HG03342 (cell line): ENCODE measurements around the gene CARS1.

Experiments used
- ATAC-seq: cut with Tn5 transposase; IDR thresholded peaks from one replicate; pipeline ENCODE4 v1.9.1; 2021; ENCODE audit warnings: mild to moderate bottlenecking, moderate library complexity; ENCODE audit not compliant: unreplicated experiment

The CARS1 gene

GRCh38 chr11:3010521-3011275, 46.5 kb downstream of the CARS1 start:
- no peak for ATAC-seq

GRCh38 chr11:3010004-3010403, 47.2 kb downstream of the CARS1 start:
- ATAC-seq = no peak

GRCh38 chr11:3009481-3009880, 47.7 kb downstream of the CARS1 start:
- no peak for ATAC-seq

GRCh38 chr11:3008746-3009336, 48.4 kb downstream of the CARS1 start:
- no peak for ATAC-seq

- no peak for ATAC-seq
These were observed 49.7 kb downstream of the CARS1 start for GRCh38 chr11:3007404-3008010.

GRCh38 chr11:3006505-3007260, 50.5 kb downstream of the CARS1 start:
- ATAC-seq = no peak

- no peak for ATAC-seq
These were observed 52.7 kb downstream of the CARS1 start for GRCh38 chr11:3004481-3004880.

- no peak for ATAC-seq
These were observed 53.6 kb downstream of the CARS1 start for GRCh38 chr11:3003396-3004231.

- ATAC-seq = no peak
These were observed 54.4 kb downstream of the CARS1 start for GRCh38 chr11:3002871-3003270.

- ATAC-seq = no peak
These were observed 54.8 kb downstream of the CARS1 start for GRCh38 chr11:3002351-3002861.

- ATAC-seq = no peak
These were observed 55.7 kb downstream of the CARS1 start for GRCh38 chr11:3001496-3001895.

- no peak for ATAC-seq
These were observed 56.9 kb downstream of the CARS1 start for GRCh38 chr11:3000032-3000961.

- no peak for ATAC-seq
These were observed 57.7 kb downstream of the CARS1 start for GRCh38 chr11:2999464-2999998.

GRCh38 chr11:2998073-2998850, 59.0 kb downstream of the CARS1 start:
- ATAC-seq = no peak

- no peak for ATAC-seq
These were observed 59.8 kb downstream of the CARS1 start for GRCh38 chr11:2997406-2997805.

- no peak for ATAC-seq
These were observed 60.2 kb downstream of the CARS1 start for GRCh38 chr11:2996976-2997375.

- no peak for ATAC-seq
These were observed 61.2 kb downstream of the CARS1 start for GRCh38 chr11:2995893-2996554.

GRCh38 chr11:2995031-2995561, 62.1 kb downstream of the CARS1 start:
- no peak for ATAC-seq
